Measurements from ENCODE around the gene FGD6. TPM values are rescaled to one million over a fixed set of nuclear protein-coding genes. Genes with fewer than 3 reads are reported as not detected.
"Not testable (repeated sequence)": the region's sequence is repeated elsewhere in the genome, so short reads cannot be mapped to it uniquely, and the experiment has no call there.

FGD6 gene
- total RNA-seq, 1 experiment from 2014 or later = 8.1 TPM

GRCh38 chr12:95205016-95205624, 12.1 kb downstream of the FGD6 start:
- DNase-seq (ENCODE audit: low spot score) = no peak

GRCh38 chr12:95204141-95204866, 13.0 kb downstream of the FGD6 start:
- DNase-seq (ENCODE audit: low spot score) = peak; percentile 97

- DNase-seq (ENCODE audit: low spot score) = no peak
These were observed 13.7 kb downstream of the FGD6 start for GRCh38 chr12:95203487-95204030.

- peak; percentile 15 for DNase-seq (ENCODE audit: low spot score)
These were observed 14.4 kb downstream of the FGD6 start for GRCh38 chr12:95202691-95203486.

- no peak for DNase-seq (ENCODE audit: low spot score)
These were observed 16.1 kb downstream of the FGD6 start for GRCh38 chr12:95201056-95201670.

- no peak for DNase-seq (ENCODE audit: low spot score)
These were observed 17.0 kb downstream of the FGD6 start for GRCh38 chr12:95200128-95200894.

- no peak for DNase-seq (ENCODE audit: low spot score)
These were observed 18.4 kb downstream of the FGD6 start for GRCh38 chr12:95198914-95199313.

GRCh38 chr12:95197636-95198035, 19.6 kb downstream of the FGD6 start:
- DNase-seq (ENCODE audit: low spot score) = no peak

- DNase-seq (ENCODE audit: low spot score) = not testable (repeated sequence)
These were observed 20.2 kb downstream of the FGD6 start for GRCh38 chr12:95196875-95197569.

- no peak for DNase-seq (ENCODE audit: low spot score)
These were observed 22.1 kb downstream of the FGD6 start for GRCh38 chr12:95195122-95195521.

GRCh38 chr12:95193139-95193538, 24.1 kb downstream of the FGD6 start:
- DNase-seq (ENCODE audit: low spot score) = no peak

- no peak for DNase-seq (ENCODE audit: low spot score)
These were observed 25.0 kb downstream of the FGD6 start for GRCh38 chr12:95192271-95192670.

- no peak for DNase-seq (ENCODE audit: low spot score)
These were observed 26.1 kb downstream of the FGD6 start for GRCh38 chr12:95191060-95191696.

- DNase-seq (ENCODE audit: low spot score) = no peak
These were observed 29.3 kb downstream of the FGD6 start for GRCh38 chr12:95187865-95188415.

GRCh38 chr12:95185854-95186253, 31.4 kb downstream of the FGD6 start:
- no peak for DNase-seq (ENCODE audit: low spot score)

GRCh38 chr12:95185072-95185471, 32.2 kb downstream of the FGD6 start:
- DNase-seq (ENCODE audit: low spot score) = no peak

GRCh38 chr12:95184121-95184520, 33.1 kb downstream of the FGD6 start:
- DNase-seq (ENCODE audit: low spot score) = no peak

GRCh38 chr12:95182868-95183415, 34.3 kb downstream of the FGD6 start:
- peak; percentile 52 for DNase-seq (ENCODE audit: low spot score)

- no peak for DNase-seq (ENCODE audit: low spot score)
These were observed 36.2 kb downstream of the FGD6 start for GRCh38 chr12:95181103-95181502.
